GM18526 (cell line): Measurements from ENCODE around the gene CFAP107.
"Not testable (repeated sequence)": the region's sequence is repeated elsewhere in the genome, so short reads cannot be mapped to it uniquely, and the experiment has no call there.

Experiments
- POLR2A ChIP-seq: IDR thresholded peaks from 3 replicates; pipeline ENCODE4 v1.6.1; 2011; ENCODE audit not compliant: insufficient read length; ENCODE audit errors: extremely low read depth

The CFAP107 gene

GRCh38 chr1:12770620-12771019, 24.6 kb downstream of the CFAP107 start:
- TF ChIP-seq POLR2A: no peak

GRCh38 chr1:12771186-12771585, 25.2 kb downstream of the CFAP107 start:
- no peak for TF ChIP-seq POLR2A

DNA sequence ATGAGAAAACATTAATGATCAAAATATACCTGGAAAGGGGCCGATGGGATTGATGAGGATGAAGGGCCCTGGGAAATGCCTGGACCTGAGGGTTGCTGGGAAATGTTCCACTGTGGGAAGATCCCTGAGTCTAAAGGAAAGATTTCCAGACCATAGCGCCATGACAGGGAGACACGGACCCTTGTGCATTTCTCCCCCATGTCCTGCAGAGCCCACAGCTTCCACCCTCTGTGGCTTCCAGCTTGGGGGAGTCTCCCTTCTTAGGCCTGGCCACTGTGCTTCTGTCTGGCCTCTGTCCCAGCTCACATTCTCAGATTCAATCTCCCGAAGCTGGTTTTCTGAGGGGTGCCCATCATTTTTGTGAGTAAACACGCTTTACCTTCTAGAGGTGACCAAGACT, 26.5 kb downstream of the CFAP107 start:
- no peak for TF ChIP-seq POLR2A

DNA sequence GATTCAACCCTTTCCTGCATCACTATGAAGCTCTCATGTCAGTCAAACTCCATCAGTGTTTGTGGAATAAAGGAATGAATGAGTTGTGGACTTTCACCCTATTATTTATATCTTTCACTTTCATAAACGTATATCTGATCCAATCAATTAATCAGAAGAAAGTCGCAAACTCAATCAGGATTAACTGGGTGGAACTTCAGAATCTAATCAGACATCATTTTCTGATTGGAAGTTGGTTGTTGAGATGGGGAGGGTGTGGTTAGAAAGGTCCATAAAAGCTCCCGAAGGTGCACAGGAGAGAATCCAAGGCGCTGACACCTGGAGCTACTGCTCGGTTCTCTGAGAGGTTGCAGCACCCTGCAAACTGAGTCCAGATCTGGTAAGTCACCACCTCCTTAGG, 27.4 kb downstream of the CFAP107 start, which contains the start of gene PRAMEF12:
Gene PRAMEF12 (plus strand): TSS at position 301 of the 400 bp plus-strand sequence. CDS start 1,130 bp downstream, outside the sequence.
- no peak for TF ChIP-seq POLR2A

GRCh38 chr1:12774801-12775345, 28.9 kb downstream of the CFAP107 start:
- TF ChIP-seq POLR2A: no peak

- no peak for TF ChIP-seq POLR2A
These were observed 29.4 kb downstream of the CFAP107 start for GRCh38 chr1:12775443-12775842.

DNA sequence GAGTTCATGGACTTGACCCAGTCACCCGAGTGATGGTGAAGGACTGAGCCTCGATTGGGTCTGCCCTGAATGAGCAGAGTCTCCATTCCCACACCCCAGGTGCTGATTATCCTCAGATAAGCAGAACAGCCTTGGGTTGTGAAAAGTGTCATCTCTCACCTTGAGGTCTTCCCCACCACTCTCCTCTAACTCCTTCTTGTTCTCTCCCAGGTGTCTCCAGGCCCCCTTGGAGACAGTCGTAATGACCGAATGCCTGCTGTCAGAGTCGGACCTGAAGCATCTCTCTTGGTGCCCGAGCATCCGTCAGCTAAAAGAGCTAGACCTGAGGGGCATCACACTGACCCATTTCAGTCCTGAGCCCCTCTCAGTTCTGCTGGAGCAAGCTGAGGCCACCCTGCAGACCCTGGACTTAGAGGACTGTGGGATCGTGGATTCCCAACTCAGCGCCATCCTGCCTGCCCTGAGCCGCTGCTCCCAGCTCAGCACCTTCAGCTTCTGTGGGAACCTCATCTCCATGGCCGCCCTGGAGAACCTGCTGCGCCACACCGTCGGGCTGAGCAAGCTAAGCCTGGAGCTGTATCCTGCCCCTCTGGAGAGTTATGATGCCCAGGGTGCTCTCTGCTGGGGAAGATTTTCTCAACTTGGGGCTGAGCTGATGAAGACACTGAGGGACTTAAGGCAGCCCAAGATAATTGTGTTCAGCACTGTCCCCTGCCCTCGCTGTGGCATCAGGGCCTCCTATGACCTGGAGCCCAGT, 31.0 kb downstream of the CFAP107 start:
- no peak for TF ChIP-seq POLR2A

- no peak for TF ChIP-seq POLR2A
These were observed 32.1 kb downstream of the CFAP107 start for GRCh38 chr1:12778061-12778460.

- no peak for TF ChIP-seq POLR2A
These were observed 32.9 kb downstream of the CFAP107 start for GRCh38 chr1:12778907-12779306.

- TF ChIP-seq POLR2A: not testable (repeated sequence)
These were observed 45.1 kb downstream of the CFAP107 start, which contains the start of gene PRAMEF1 for GRCh38 chr1:12791097-12791496. Gene PRAMEF1 (plus strand): TSS chr1:12791397. CDS start chr1:12793228, 1,831 bp downstream.

DNA sequence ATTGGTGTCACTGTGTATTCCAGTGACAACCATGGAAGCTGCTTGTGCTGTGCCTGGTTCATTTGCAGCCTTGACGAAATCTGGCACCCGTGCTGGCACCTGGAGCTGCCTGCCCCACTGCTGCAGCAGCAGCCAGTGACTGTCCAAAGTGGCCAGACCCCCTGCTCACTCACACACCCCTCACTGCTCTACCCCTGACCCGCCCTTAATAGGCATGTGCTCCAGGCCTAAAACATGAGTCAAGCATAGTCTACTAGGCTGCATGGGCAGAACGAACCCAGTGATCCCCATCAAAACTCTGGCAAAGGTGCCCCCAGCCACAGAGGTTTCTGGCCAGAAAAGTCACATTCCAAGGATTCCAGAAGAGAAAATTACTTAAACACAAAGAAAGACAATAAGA, 52.9 kb downstream of the CFAP107 start:
- no peak for TF ChIP-seq POLR2A

DNA sequence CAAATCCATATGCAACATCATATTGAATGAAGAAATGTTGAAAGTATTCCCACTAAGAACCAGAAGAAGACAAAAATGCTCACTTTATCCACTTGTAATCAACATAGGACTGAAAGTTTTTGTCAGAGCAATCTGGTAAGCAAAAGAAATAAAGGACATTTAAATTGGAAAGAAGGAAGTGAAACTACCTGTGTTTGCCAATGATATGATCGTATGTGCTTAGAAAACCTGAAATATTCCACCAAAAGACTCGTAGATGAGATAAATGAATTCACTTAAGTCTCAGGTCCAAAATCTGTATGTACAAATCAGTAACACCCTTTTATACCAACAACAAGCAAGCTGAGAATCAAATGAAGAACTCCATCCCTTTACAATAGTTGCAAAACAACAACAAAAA, 53.7 kb downstream of the CFAP107 start:
- no peak for TF ChIP-seq POLR2A

DNA sequence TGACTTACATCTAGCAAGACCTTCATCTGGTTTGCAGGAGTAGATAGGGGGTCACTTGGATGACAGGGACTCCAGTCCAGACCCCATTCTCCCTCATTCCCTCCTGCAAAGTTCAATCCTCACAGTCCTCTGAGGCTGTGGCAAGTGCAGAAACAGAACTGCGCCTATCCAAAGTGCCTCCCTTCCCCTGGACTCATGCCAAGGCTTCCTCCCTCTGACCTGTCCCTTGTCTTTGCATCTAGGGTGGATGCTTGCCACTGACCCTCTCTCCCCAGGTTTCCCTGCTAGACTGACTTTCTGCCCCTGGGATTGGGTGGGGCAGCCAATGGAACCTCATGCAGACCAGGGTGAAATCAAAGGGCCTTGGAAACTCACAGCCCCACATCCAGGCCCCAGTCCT, 63.9 kb downstream of the CFAP107 start:
- no peak for TF ChIP-seq POLR2A

- no peak for TF ChIP-seq POLR2A
These were observed 64.8 kb downstream of the CFAP107 start for GRCh38 chr1:12810691-12811408.

DNA sequence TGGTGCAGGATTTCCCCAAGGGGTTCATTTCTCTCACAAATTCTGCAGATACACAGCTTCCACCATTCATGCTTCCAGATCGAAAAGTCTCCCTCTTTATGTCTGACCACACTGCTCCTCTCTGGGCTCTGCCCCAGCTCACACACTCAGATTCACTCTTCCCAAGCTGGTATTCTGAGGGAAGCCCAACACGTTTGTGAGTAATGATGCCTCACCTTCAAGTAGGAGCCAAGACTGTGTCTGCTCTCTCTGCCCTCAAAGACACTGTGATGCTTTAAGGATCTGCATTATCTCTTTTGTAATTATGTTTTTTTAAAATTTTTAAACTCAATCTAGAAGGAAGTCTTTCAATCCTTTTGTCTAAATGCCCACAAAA, 65.4 kb downstream of the CFAP107 start:
- no peak for TF ChIP-seq POLR2A
